Panc1 (cell line): Measurements from ENCODE around the gene RBM10. TPM values are rescaled to one million over a fixed set of nuclear protein-coding genes. Genes with fewer than 3 reads are reported as not detected.

Experiments
- ATAC-seq: fragments of 200-7000 bp; cut with Tn5 transposase; 2 replicates; pipeline ENCODE4 v1.9.1; 2020; ENCODE audit warnings: mild to moderate bottlenecking, moderate library complexity
- BruUV-seq: library from RNA; stranded (reverse); fragments of 400-500 nt; replicated peaks from 2 replicates; lab custom pipeline; 2021; lab: Mats Ljungman, UMichigan
- CTCF ChIA-PET: fragments of 300-600 bp; sonication (Branson Sonifier 250); formaldehyde crosslinking; loops from one replicate; lab custom pipeline; 2022; ENCODE audit warnings: antibody characterized with exemption; lab: Charles Lee
- POLR2A ChIA-PET: fragments of 300-600 bp; sonication (Branson Sonifier 250); formaldehyde crosslinking; loops from one replicate; lab custom pipeline; 2022; ENCODE audit warnings: antibody characterized with exemption; lab: Charles Lee
- DNase-seq: peaks from one replicate; pipeline ENCODE4 v3.0.0-alpha.2; 2010; ENCODE audit warnings: low read depth, low spot score
- H3K27ac ChIP-seq: 2 replicates; pipeline ENCODE4 v1.5.1; 2011; ENCODE audit warnings: mild to moderate bottlenecking, low read length, inconsistent platforms
- H3K27me3 ChIP-seq: fragments of 200-500 bp; sonication (Bioruptor generic); 2 replicates; pipeline ENCODE4 v1.6.0; 2014; ENCODE audit warnings: low read length, inconsistent platforms; ENCODE audit not compliant: control insufficient read depth, insufficient read depth
- H3K36me3 ChIP-seq: fragments of 200-500 bp; sonication (Bioruptor generic); 2 replicates; pipeline ENCODE4 v1.5.1; 2014; ENCODE audit warnings: inconsistent platforms, mild to moderate bottlenecking, low read length, moderate library complexity; ENCODE audit not compliant: control insufficient read depth, insufficient read depth
- H3K4me1 ChIP-seq: 2 replicates; pipeline ENCODE4 v1.5.1; 2011; ENCODE audit warnings: inconsistent platforms, mild to moderate bottlenecking, low read length, moderate library complexity; ENCODE audit not compliant: control insufficient read depth, insufficient read depth
- H3K4me3 ChIP-seq, 2 experiments: 2 replicates each; pipeline ENCODE4 v1.5.1; 2011 to 2012; ENCODE audit warnings: low read depth in 2 of 2, low read length in 2 of 2, mild to moderate bottlenecking in 2 of 2, inconsistent platforms in 1 of 2, moderate library complexity in 1 of 2
- H3K9me3 ChIP-seq: fragments of 200-500 bp; sonication (Bioruptor generic); 2 replicates; pipeline ENCODE4 v1.5.1; 2014; ENCODE audit warnings: low read depth, mild to moderate bottlenecking, inconsistent platforms, low read length, moderate library complexity; ENCODE audit not compliant: control insufficient read depth, insufficient read depth
- CTCF ChIP-seq: fragments of 450-650 bp; IDR thresholded peaks from 2 replicates; pipeline ENCODE4 v1.5.1; 2017; ENCODE audit warnings: mild to moderate bottlenecking
- POLR2AphosphoS5 ChIP-seq: IDR thresholded peaks from 2 replicates; pipeline ENCODE4 v1.6.1; 2012; ENCODE audit warnings: mild to moderate bottlenecking, low read depth, low read length, moderate library complexity
- REST ChIP-seq, 2 experiments: IDR thresholded peaks; 2 replicates each; pipeline ENCODE4 v1.6.1; 2011 to 2012; ENCODE audit warnings: low read depth in 2 of 2, control low read depth in 1 of 2, low read length in 1 of 2, mild to moderate bottlenecking in 1 of 2, moderate library complexity in 1 of 2; ENCODE audit not compliant: insufficient read depth in 1 of 2
- SIN3A ChIP-seq: IDR thresholded peaks from 2 replicates; pipeline ENCODE4 v1.6.1; 2012; ENCODE audit warnings: low read depth, mild to moderate bottlenecking, low read length, moderate library complexity, borderline replicate concordance; ENCODE audit not compliant: insufficient read depth
- TCF7L2 ChIP-seq: IDR thresholded peaks from 2 replicates; pipeline ENCODE4 v1.6.1; 2011; ENCODE audit warnings: mild to moderate bottlenecking, low read depth, low read length, inconsistent platforms
- in situ Hi-C: cut with HindIII; loops from 2 replicates; pipeline ENCODE4 v1.10.0; 2016; ENCODE audit warnings: low sequenced_read_pairs, low pct_unique_long_range_greater_than_20kb
- intact Hi-C: fragments of 100-400 bp; cut with micrococcal nuclease; formaldehyde crosslinking; loops from one replicate; pipeline ENCODE4 v1.10.0; 2022; ENCODE audit not compliant: unreplicated experiment
- total RNA-seq: library from RNA; stranded (reverse); gene quantifications from one replicate; pipeline ENCODE4 v1.2.1, GENCODE V29; 2021; ENCODE audit not compliant: unreplicated experiment

RBM10 gene
- total RNA-seq, 1 experiment from 2014 or later: 47.1 TPM

DNA sequence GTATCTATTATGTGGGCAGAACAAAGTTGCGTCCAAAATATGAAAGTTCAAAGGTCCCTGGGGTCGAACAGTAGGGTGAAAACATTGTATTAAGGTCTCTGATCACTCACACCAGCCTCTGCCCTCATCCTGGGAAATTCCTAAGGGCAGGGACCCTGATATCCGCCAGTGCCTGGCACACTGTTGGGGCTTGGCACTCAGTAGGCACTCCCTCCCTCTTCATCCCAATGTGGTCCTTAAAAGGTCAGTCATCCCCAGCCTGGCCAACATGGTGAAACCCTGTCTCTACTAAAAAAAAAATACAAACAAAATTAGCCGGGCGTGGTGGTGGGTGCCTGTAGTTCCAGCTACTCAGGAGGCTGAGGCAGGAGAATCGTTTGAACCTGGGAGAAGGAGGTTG is 6.8 kb upstream of the RBM10 start:
- ATAC-seq: no peak
- POLR2A ChIA-PET: no interaction called here
- BruUV-seq: no TSS peak

GRCh38 chrX:47143894-47144625 is 961 bp upstream of the RBM10 start:
- ChIA-PET CTCF (no interaction called here), POLR2A (no interaction called here)
- TF ChIP-seq CTCF: no peak
- 0 out of 2 replicates have a peak, but pooled peaks have one; percentile 47 for TF ChIP-seq SIN3A
- Histone ChIP-seq H3K9me3 (no peaks in the 10 kb centered on the region), H3K36me3 (no peaks in the 10 kb centered on the region; the same call in 1 of the 2 replicates), H3K27me3 (no peaks in the 10 kb centered on the region), H3K4me3 (peak overlapping the region; percentile 84 to 85), H3K27ac (peak overlapping the region; percentile 91), H3K4me1 (peaks cover 3% of the 10 kb centered on the region; the same call in 1 of the 2 replicates)
- ATAC-seq (peak; percentile 17), DNase-seq (no peak)
- BruUV-seq: TSS peak; percentile 94
- intact Hi-C loops: no loop called here
- in situ Hi-C loops: no loop called here

More for the DNA sequence above, 6.8 kb upstream of the RBM10 start:
- TF ChIP-seq CTCF (no peak), REST (IDR thresholded peaks at IDR 0.05; ENCODE audit: insufficient read depth in 1 of 2, low read depth in 2 of 2, low read length in 1 of 2) (no peak), POLR2AphosphoS5 (no peak), TCF7L2 (no peak), SIN3A (no peak)
- Histone ChIP-seq H3K27me3 (no peaks in the 10 kb centered on the region), H3K4me3 (no peak overlapping the region), H3K4me1 (no peaks in the 10 kb centered on the region), H3K36me3 (no peaks in the 10 kb centered on the region; the same call in 1 of the 2 replicates), H3K9me3 (no peaks in the 10 kb centered on the region), H3K27ac (no peak overlapping the region)
- intact Hi-C loops (no loop called here), in situ Hi-C loops (no loop called here)
- no peak for DNase-seq
- CTCF ChIA-PET: no interaction called here
